ENCODE measurements around the gene LIPA.

DNA sequence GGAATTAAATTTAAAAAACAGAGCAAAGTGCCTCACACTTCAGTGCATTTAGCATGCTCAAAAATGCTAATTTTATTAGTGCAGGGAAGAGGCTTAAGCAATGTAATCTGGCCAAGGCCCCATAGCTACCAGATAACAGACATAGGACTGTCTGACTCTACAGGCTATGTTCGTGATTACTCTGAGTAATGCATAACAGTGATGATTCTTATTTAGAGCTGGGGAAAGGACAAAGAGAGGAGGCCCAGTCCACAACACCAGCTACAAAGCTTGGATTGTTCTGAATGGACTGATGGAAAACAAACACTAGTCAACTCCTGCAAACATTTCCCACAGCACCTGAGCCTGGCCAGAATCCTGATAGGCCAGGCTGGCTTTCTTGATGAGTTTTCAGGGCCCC is 36.1 kb downstream of the LIPA start:
- no peak for TF ChIP-seq CTCF (IDR thresholded peaks at IDR 0.05)
- no peak for TF ChIP-seq POLR2A (IDR thresholded peaks at IDR 0.05)
